HL-60 (cell line): Measurements from ENCODE around the gene TIGD4.
A peak's percentile ranks its signal among the peaks of the same experiment; 100 is the strongest.

Experiments
- DNase-seq, 2 experiments: peaks; one replicate each; pipeline ENCODE4 v3.0.0-alpha.2; 2010 to 2020; ENCODE audit warnings: low read depth in 1 of 2, low spot score in 1 of 2
- H3K27ac ChIP-seq: fragments of 250-450 bp; sonication (Bioruptor Pico); replicated peaks from 2 replicates; pipeline ENCODE4 v1.5.1; 2020; ENCODE audit warnings: mild to moderate bottlenecking, moderate library complexity
- H3K27me3 ChIP-seq: fragments of 250-450 bp; sonication (Bioruptor Pico); 2 replicates; pipeline ENCODE4 v1.5.1; 2021; ENCODE audit warnings: mild to moderate bottlenecking, moderate library complexity; ENCODE audit not compliant: insufficient read depth, poor library complexity, severe bottlenecking
- H3K4me3 ChIP-seq: replicated peaks from 2 replicates; pipeline ENCODE4 v1.5.1; 2011; ENCODE audit warnings: mild to moderate bottlenecking, control low read depth, low read length; ENCODE audit not compliant: insufficient read depth
- CTCF ChIP-seq: IDR thresholded peaks from one replicate; pipeline ENCODE4 v1.5.1; 2011; ENCODE audit warnings: low read length, control low read depth, inconsistent platforms; ENCODE audit not compliant: insufficient read depth
- GABPA ChIP-seq: IDR thresholded peaks from 2 replicates; pipeline ENCODE4 v1.6.1; 2012; ENCODE audit warnings: low read depth
- POLR2AphosphoS5 ChIP-seq: IDR thresholded peaks from 2 replicates; pipeline ENCODE4 v1.6.1; 2012; ENCODE audit warnings: low read depth
- SPI1 ChIP-seq: IDR thresholded peaks from 2 replicates; pipeline ENCODE4 v1.6.1; 2012; ENCODE audit warnings: low read depth, mild to moderate bottlenecking, borderline replicate concordance
- TF ChIP-seq, protein P1 (sequence below): IDR thresholded peaks from 2 replicates; pipeline ENCODE4 v1.6.1; 2012; ENCODE audit warnings: low read depth; ENCODE audit not compliant: insufficient replicate concordance

The TIGD4 gene

GRCh38 chr4:152805818-152806217 lies 26.3 kb upstream of the TIGD4 start:
- no peaks in the 10 kb centered on the region for H3K27me3 ChIP-seq
- peak overlapping the region; percentile 11 for H3K27ac ChIP-seq
- DNase-seq, result no peak
- no peak overlapping the region for H3K4me3 ChIP-seq
- TF ChIP-seq GABPA (no peak), CTCF (no peak), SPI1 (peak; percentile 64; the same call in 1 of the 2 replicates), POLR2AphosphoS5 (no peak)
- TF ChIP-seq, protein P1, sequence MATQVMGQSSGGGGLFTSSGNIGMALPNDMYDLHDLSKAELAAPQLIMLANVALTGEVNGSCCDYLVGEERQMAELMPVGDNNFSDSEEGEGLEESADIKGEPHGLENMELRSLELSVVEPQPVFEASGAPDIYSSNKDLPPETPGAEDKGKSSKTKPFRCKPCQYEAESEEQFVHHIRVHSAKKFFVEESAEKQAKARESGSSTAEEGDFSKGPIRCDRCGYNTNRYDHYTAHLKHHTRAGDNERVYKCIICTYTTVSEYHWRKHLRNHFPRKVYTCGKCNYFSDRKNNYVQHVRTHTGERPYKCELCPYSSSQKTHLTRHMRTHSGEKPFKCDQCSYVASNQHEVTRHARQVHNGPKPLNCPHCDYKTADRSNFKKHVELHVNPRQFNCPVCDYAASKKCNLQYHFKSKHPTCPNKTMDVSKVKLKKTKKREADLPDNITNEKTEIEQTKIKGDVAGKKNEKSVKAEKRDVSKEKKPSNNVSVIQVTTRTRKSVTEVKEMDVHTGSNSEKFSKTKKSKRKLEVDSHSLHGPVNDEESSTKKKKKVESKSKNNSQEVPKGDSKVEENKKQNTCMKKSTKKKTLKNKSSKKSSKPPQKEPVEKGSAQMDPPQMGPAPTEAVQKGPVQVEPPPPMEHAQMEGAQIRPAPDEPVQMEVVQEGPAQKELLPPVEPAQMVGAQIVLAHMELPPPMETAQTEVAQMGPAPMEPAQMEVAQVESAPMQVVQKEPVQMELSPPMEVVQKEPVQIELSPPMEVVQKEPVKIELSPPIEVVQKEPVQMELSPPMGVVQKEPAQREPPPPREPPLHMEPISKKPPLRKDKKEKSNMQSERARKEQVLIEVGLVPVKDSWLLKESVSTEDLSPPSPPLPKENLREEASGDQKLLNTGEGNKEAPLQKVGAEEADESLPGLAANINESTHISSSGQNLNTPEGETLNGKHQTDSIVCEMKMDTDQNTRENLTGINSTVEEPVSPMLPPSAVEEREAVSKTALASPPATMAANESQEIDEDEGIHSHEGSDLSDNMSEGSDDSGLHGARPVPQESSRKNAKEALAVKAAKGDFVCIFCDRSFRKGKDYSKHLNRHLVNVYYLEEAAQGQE, result no peak

- Histone ChIP-seq H3K4me3 (no peak overlapping the region), H3K27ac (no peak overlapping the region), H3K27me3 (no peaks in the 10 kb centered on the region)
- TF ChIP-seq GABPA, result no peak
- no peak for TF ChIP-seq SPI1
- DNase-seq, result no peak
Measured at GRCh38 chr4:152805071-152805650, 25.6 kb upstream of the TIGD4 start.

DNA sequence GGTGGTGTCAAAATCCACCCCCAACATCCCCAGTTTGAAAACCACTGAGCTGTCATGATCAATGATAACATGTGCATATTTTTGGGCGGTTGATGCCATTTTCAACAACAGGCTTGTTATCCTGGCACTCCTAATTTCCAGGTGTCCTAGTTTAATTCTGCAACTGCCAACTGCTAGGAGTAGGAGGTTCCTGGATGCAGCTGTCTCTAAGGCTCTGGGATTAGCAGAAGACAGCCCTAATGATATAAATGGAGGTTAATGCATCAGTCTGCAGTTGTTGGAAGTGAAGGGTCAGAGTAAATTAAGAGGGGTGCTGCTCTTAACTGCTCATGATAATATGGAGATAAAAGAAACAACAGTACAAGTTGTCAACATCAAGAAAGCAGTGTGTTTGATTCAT lies 24.0 kb upstream of the TIGD4 start:
- TF ChIP-seq GABPA, result no peak
- TF ChIP-seq, protein P1, result no peak
- TF ChIP-seq SPI1, result no peak
- no peak for TF ChIP-seq CTCF
- no peak for TF ChIP-seq POLR2AphosphoS5
- Histone ChIP-seq H3K4me3 (no peak overlapping the region), H3K27ac (no peak overlapping the region), H3K27me3 (no peaks in the 10 kb centered on the region)
- DNase-seq, result no peak

GRCh38 chr4:152795891-152796290 lies 16.4 kb upstream of the TIGD4 start:
- no peak for TF ChIP-seq SPI1
- TF ChIP-seq CTCF, result no peak
- no peak for TF ChIP-seq GABPA
- TF ChIP-seq, protein P1, result no peak
- no peak for TF ChIP-seq POLR2AphosphoS5
- Histone ChIP-seq H3K27ac (no peak overlapping the region), H3K27me3 (no peaks in the 10 kb centered on the region), H3K4me3 (no peak overlapping the region)
- DNase-seq, result no peak
